ENCODE data around the gene ZNF587.
"Not testable (repeated sequence)": the region's sequence is repeated elsewhere in the genome, so short reads cannot be mapped to it uniquely, and the experiment has no call there.

GRCh38 chr19:57823155-57823554 lies 26.5 kb upstream of the ZNF587 start:
- TF ChIP-seq CTCF (optimal IDR thresholded peaks at IDR 0.05 in 1 of 3, IDR thresholded peaks at IDR 0.05 in 1 of 3, conservative IDR thresholded peaks at IDR 0.05 in 1 of 3; ENCODE audit: extremely low read depth in 1 of 3, insufficient read depth in 2 of 3, low read length in 3 of 3); EZH2 (IDR thresholded peaks at IDR 0.05; ENCODE audit: low read length): not testable (repeated sequence)

Measured in keratinocyte (primary cell).